Thyroid gland (tissue), 4 donors: ENCODE results near the gene OCIAD1.

Experiments used
- CTCF ChIP-seq, 6 experiments: fragments of 200-600 bp in 3 of 6; fragments of 450-650 bp in 3 of 6; sonication (generic) in 3 of 6; IDR thresholded peaks; one replicate each; pipeline ENCODE4 v1.5.1; 2016 to 2019; ENCODE audit warnings: antibody characterized with exemption in 6 of 6, mild to moderate bottlenecking in 2 of 6, inconsistent platforms in 1 of 6, moderate library complexity in 1 of 6
- POLR2A ChIP-seq, 2 donors: fragments of 450-650 bp; IDR thresholded peaks; one replicate each; pipeline ENCODE4 v1.6.1; 2017; ENCODE audit warnings: antibody characterized with exemption in 2 of 2, mild to moderate bottlenecking in 2 of 2, moderate library complexity in 1 of 2

- no peak for TF ChIP-seq CTCF (IDR thresholded peaks at IDR 0.05)
- TF ChIP-seq POLR2A (IDR thresholded peaks at IDR 0.05) = no peak
These were observed 71.4 kb downstream of the OCIAD1 start for GRCh38 chr4:48902266-48902665.
